GM19463 (cell line): ENCODE measurements around the gene FARS2.

Experiments used
- ATAC-seq: cut with Tn5 transposase; IDR thresholded peaks from one replicate; pipeline ENCODE4 v1.9.1; 2021; ENCODE audit warnings: mild to moderate bottlenecking, moderate library complexity; ENCODE audit not compliant: unreplicated experiment

FARS2 gene

DNA sequence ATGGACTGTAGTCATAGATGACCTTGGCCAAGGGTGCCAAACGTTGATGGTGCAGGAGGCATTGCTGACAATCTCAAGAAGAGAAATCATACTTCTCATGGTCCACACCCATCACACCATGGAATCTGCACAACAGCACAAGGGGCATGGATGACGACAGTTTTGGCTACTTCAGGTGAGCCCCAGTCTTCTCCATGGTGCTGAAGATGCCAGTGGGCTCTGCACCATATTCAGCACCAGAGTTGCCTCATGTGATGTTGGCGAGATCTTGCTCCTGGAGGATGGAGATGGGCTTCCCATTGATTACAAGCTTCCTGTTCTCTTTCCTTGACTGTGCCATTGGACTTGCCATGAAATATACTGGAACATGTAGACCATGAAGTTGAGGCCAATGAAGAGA lies 556.6 kb downstream of the FARS2 start:
- ATAC-seq, result no peak

DNA sequence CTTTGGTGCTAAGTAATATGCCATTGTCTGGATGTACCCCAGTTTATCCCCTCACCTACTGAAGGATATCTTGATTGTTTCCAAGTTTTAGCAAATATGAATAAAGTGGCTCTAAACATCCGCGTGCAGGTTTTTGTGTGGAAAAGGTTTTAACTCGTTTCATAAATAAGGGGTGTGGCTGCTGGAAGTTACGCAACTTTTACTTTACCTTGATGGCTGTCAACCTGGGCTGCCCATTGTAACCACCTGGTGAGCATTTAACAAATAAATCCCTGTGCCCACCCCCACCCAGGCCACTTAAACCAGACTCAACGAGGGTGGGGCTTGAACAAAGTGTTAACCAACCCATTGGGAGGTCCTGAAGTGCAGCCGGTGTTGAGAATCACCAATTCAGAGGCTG lies 557.6 kb downstream of the FARS2 start:
- ATAC-seq, result no peak
